ENCODE data around the gene RABIF.
A peak's percentile ranks its signal among the peaks of the same experiment; 100 is the strongest.

Gene RABIF

DNA sequence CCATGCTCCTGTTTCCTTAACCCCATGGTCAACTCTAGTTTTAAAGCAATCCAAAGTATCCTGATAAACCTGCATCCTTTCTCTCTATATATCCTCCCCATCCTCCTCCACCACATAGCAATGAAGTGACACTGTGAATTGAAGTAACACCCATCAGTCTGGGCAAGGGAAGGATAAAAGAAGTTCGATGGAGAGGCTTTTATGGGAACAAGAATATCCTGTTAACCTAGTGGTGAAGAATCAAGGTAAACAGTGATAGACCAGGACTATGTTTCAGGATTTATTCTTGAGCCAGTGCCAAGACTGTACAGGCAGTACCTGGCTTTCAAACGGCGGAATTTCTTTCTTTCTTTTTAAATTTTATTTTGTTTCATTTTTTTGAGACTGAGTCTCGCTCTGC lies 17.6 kb downstream of the RABIF start:
- no peak for DNase-seq

GRCh38 chr1:202862679-202863560 lies 26.0 kb downstream of the RABIF start:
- DNase-seq: no peak

GRCh38 chr1:202861420-202862132 lies 27.4 kb downstream of the RABIF start:
- DNase-seq: peak; percentile 31

DNA sequence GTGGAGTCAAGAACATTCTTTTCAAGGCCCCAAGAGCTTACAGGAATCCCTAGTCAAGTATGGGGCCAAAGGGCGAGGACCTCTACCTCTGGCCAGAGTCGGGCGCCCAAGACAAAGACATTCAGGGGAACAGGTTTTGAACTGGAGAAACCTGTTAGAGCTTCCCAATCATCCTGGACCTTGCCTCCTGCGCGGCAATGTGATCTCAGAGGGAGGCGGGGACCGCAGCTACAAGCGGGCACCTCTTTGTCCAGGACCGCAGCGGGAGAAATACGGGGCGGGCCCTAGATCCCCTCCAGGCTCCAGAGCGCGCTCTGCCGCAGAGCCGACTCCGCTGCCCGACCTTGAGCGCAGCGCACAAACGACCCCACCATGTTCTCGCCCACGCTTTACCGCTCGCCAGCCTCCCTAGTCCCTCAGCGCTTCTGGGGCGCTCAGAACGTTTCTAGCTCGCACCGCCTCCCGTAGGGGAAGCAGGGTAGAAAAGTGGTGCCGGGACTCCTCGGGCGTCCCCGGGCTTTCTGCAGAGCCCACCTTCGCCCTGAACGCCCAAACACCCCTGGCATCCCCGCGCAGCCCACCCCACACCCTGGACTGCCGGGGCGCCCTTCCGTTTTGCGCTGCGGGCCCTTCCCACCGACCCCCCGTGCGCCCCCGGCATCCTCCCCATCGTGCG lies 28.1 kb downstream of the RABIF start:
- DNase-seq: peak; percentile 34

- no peak for DNase-seq
Observed at GRCh38 chr1:202858789-202859414, 30.0 kb downstream of the RABIF start.

GRCh38 chr1:202858331-202858730 lies 30.6 kb downstream of the RABIF start:
- DNase-seq: no peak

DNA sequence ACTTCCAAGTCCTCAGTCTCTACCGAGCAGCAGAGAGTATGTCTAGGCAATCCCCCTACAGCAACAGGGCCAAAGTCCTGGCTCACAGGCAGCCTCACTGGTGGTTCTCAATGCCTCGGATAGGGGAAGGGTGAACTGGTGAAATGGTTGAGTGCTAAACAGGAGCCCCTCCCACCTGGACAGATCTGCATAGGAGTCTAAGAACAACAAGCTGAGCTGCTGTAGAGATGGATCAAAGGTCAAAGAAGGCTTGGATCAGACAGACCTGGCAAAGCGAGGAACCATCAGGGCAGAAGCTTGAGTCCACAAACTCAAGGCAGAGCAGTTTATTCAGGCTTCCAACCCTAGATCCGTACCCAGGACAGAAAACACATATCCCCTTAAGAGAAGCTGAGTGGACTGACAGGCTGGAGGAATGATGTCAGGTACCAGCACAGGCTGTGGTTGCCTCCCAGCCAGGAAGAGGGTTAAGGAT lies 31.8 kb downstream of the RABIF start:
- no peak for DNase-seq

- DNase-seq: no peak
Observed at GRCh38 chr1:202856014-202856413, 32.9 kb downstream of the RABIF start.

GRCh38 chr1:202854787-202855186 lies 34.2 kb downstream of the RABIF start:
- DNase-seq: no peak

- DNase-seq: peak; percentile 33
Observed at GRCh38 chr1:202852163-202852904, 36.6 kb downstream of the RABIF start.

DNA sequence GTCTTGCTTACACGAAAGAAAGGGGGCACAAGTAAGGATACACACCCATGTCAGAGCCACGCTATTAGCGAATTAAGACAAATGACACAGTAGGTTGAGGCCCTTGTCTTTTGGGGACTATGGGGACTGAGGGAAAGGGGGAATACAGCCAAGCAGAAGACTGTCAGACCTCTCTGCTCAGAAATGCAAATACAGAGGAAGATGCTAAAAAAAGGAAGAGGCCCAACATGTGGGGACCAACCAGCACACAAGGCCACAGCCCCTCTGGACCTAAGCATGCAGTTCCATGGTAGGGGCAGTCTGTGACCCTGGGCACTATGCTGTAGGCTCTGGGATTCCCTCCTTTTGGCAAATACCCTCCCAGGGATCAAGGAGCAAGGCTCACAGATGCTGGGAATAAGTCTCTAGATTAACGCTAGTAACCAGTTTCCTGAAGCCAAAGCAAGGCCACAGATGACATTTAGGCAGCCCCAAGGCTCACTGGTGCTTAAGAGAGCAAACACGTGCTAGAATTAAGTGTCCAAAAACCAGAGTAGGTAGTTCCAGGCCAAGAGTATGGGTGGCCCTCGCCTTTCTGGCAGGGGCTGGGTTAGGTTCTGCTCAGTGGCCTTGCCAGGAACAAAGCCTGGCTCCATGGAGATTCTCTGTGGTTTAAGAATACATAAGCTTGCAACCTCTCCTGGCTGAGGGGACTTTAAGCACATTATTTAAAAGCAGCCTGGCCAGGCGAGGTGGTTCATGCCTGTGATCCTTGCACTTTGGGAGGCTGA lies 38.2 kb downstream of the RABIF start:
- no peak for DNase-seq

- no peak for DNase-seq
Observed at GRCh38 chr1:202848191-202848542, 40.8 kb downstream of the RABIF start.

GRCh38 chr1:202844935-202845334 lies 44.0 kb downstream of the RABIF start:
- DNase-seq: no peak

- DNase-seq: no peak
Observed at GRCh38 chr1:202844259-202844658, 44.7 kb downstream of the RABIF start.

DNA sequence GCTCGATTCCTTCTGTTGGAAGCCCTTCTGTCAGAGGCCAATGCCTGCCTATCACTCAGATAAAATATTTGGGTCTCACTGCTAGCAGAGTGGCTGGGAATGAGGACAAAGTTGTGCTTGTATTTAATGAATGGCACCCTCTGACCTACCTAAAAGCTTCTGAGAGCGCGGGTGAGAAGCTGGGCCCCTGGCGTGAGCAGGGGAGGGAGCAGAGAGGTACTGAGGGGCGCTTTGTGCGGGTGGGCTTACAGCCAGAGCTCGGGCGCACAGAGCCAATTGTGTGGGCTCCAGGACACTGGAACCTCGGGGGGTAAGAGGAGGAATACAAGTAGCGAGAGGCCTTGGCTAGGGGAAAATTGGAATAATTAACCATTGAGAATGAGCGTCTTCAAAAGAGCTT lies 45.9 kb downstream of the RABIF start:
- DNase-seq: no peak

GRCh38 chr1:202837746-202838262 lies 51.1 kb downstream of the RABIF start:
- no peak for DNase-seq

DNA sequence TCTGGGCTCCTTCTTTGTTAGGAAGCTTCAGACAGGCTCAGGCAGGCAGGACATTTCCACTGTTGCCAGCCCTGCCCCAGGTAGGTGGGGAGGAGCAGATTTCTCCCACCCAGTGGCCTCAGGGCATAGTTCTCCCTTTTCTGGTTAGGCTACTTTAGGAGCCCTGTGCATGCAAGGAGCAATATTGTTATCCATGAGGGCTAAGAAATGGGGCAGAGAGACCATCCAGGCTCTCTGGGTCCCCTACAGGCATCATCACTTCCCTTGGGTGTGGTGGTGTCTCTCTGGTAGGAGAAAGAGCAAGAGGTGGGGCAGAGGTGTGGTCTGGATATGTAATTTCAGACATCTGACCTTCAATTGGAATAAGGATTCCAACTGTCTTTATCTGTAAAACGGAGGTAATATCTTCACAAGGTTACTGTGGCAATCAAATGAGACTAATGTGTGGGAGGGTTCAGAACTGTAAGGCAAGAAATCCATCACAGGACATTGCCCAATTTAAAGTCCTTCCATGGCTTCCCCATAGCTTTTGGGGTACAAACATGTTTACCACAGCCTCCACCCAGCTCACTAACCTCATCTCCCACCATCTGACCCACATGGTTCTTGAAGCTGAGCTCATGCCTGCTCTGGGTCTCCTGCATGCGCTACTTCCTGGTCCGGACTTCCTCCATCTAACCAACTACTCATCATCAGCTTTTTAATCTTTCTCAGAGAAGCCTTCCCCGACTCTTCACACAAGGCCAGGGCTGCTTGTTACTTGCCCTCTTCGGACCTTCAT lies 52.1 kb downstream of the RABIF start:
- DNase-seq: no peak

DNA sequence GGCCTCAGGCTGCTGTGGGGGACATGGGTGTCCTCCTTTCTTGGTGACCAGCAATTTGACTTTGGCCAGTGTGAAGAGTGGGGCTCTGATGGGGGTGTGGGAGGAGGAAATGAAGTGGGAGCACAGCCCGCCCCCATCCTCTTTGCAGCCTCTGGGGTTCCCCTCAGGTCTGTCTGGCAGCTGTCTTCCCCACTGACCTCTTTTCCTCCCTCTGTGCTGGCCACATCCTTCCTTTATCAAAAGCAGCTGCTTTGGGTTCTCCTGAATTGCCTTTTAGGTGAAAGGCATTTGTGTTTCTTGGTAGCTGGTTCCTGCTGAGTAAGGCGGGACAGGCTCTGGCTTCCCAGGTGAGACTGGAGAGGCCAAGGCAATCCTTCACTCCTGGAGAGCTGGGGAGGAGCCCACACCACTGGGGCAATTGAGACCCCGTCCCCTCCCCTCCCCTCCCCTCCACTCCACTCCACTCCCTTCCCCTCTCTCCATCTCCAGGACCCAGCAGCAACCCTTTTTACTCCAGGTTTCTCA lies 53.3 kb downstream of the RABIF start:
- no peak for DNase-seq

- no peak for DNase-seq
Observed at GRCh38 chr1:202834771-202835547, 54.0 kb downstream of the RABIF start.
